ENCODE measurements around the gene PSD4. TPM values are rescaled to one million over a fixed set of nuclear protein-coding genes. Genes with fewer than 3 reads are reported as not detected.

Gene PSD4
- total RNA-seq, 1 experiment from 2014 or later, result 0.60 TPM

- Histone ChIP-seq H3K4me1 (ENCODE audit: insufficient read depth, low read length, poor library complexity, severe bottlenecking) (no peaks in the 10 kb centered on the region), H3K27me3 (replicated peaks; ENCODE audit: insufficient read depth, low read depth, low read length, poor library complexity) (no peaks in the 10 kb centered on the region), H3K27ac (ENCODE audit: low read depth, low read length, poor library complexity, severe bottlenecking) (no peak overlapping the region), H3K36me3 (ENCODE audit: insufficient read depth, low read length, poor library complexity, severe bottlenecking) (no peaks in the 10 kb centered on the region), H3K9me3 (ENCODE audit: low read depth, low read length, poor library complexity, severe bottlenecking) (no peaks in the 10 kb centered on the region), H3K4me3 (ENCODE audit: low read depth, low read length, poor library complexity, severe bottlenecking) (no peak overlapping the region)
- TF ChIP-seq CTCF (conservative IDR thresholded peaks at IDR 0.05; ENCODE audit: low read depth, low read length) (no peak), EZH2 (IDR thresholded peaks at IDR 0.05; ENCODE audit: borderline replicate concordance, low read depth, low read length, poor library complexity, severe bottlenecking) (no peak)
- ChIA-PET POLR2A (ENCODE audit: low non-redundant PET) (no interaction called here), CTCF (interaction anchor here (0.6 to 1.4 kb wide), 15 partner anchors 10 to 251 kb away, joined by 3 to 18 read pairs (median 5); no protein-coding TSS in a partner anchor)
- BruUV-seq (replicated peaks), result no TSS peak
- intact Hi-C loops (cut with micrococcal nuclease; ENCODE audit: unreplicated experiment), result loop anchor here (1.0 to 5.0 kb wide), 4 partner anchors 64 to 252 kb away; no protein-coding TSS in a partner anchor
- no peak for DNase-seq (ENCODE audit: low spot score)
Observed at GRCh38 chr2:113137827-113138226, 35.9 kb upstream of the PSD4 start.

GRCh38 chr2:113138428-113139322 is 35.1 kb upstream of the PSD4 start:
- no peaks in the 10 kb centered on the region for H3K27me3 ChIP-seq (replicated peaks; ENCODE audit: insufficient read depth, low read depth, low read length, poor library complexity)
- no peaks in the 10 kb centered on the region for H3K36me3 ChIP-seq (ENCODE audit: insufficient read depth, low read length, poor library complexity, severe bottlenecking)
- H3K27ac ChIP-seq (ENCODE audit: low read depth, low read length, poor library complexity, severe bottlenecking), result no peak overlapping the region
- peak; percentile 74 for DNase-seq (ENCODE audit: low spot score)
- BruUV-seq (replicated peaks), result no TSS peak
- intact Hi-C loops (cut with micrococcal nuclease; ENCODE audit: unreplicated experiment), result loop anchor here (1.0 to 5.0 kb wide), 3 partner anchors 64 to 232 kb away; no protein-coding TSS in a partner anchor
- TF ChIP-seq EZH2 (IDR thresholded peaks at IDR 0.05; ENCODE audit: borderline replicate concordance, low read depth, low read length, poor library complexity, severe bottlenecking), result no peak
- TF ChIP-seq CTCF (conservative IDR thresholded peaks at IDR 0.05; ENCODE audit: low read depth, low read length), result peak; percentile 78
- H3K4me3 ChIP-seq (ENCODE audit: low read depth, low read length, poor library complexity, severe bottlenecking), result no peak overlapping the region
- POLR2A ChIA-PET (ENCODE audit: low non-redundant PET), result no interaction called here
- CTCF ChIA-PET, result interaction anchor here (0.6 to 1.4 kb wide), 16 partner anchors 9 to 251 kb away, joined by 3 to 18 read pairs (median 5); no protein-coding TSS in a partner anchor
- H3K4me1 ChIP-seq (ENCODE audit: insufficient read depth, low read length, poor library complexity, severe bottlenecking), result no peaks in the 10 kb centered on the region
- H3K9me3 ChIP-seq (ENCODE audit: low read depth, low read length, poor library complexity, severe bottlenecking), result no peaks in the 10 kb centered on the region

- DNase-seq (ENCODE audit: low spot score), result no peak
- H3K4me1 ChIP-seq (ENCODE audit: insufficient read depth, low read length, poor library complexity, severe bottlenecking), result no peaks in the 10 kb centered on the region
- no peaks in the 10 kb centered on the region for H3K9me3 ChIP-seq (ENCODE audit: low read depth, low read length, poor library complexity, severe bottlenecking)
- POLR2A ChIA-PET (ENCODE audit: low non-redundant PET), result no interaction called here
- intact Hi-C loops (cut with micrococcal nuclease; ENCODE audit: unreplicated experiment), result no loop called here
- H3K27me3 ChIP-seq (replicated peaks; ENCODE audit: insufficient read depth, low read depth, low read length, poor library complexity), result no peaks in the 10 kb centered on the region
- H3K36me3 ChIP-seq (ENCODE audit: insufficient read depth, low read length, poor library complexity, severe bottlenecking), result no peaks in the 10 kb centered on the region
- no peak overlapping the region for H3K27ac ChIP-seq (ENCODE audit: low read depth, low read length, poor library complexity, severe bottlenecking)
- TF ChIP-seq CTCF (conservative IDR thresholded peaks at IDR 0.05; ENCODE audit: low read depth, low read length) (no peak), EZH2 (IDR thresholded peaks at IDR 0.05; ENCODE audit: borderline replicate concordance, low read depth, low read length, poor library complexity, severe bottlenecking) (no peak)
- CTCF ChIA-PET, result no interaction called here
- no TSS peak for BruUV-seq (replicated peaks)
- no peak overlapping the region for H3K4me3 ChIP-seq (ENCODE audit: low read depth, low read length, poor library complexity, severe bottlenecking)
Observed at GRCh38 chr2:113141451-113141850, 32.3 kb upstream of the PSD4 start.
